ENCODE data around the gene DPYD.

DNA sequence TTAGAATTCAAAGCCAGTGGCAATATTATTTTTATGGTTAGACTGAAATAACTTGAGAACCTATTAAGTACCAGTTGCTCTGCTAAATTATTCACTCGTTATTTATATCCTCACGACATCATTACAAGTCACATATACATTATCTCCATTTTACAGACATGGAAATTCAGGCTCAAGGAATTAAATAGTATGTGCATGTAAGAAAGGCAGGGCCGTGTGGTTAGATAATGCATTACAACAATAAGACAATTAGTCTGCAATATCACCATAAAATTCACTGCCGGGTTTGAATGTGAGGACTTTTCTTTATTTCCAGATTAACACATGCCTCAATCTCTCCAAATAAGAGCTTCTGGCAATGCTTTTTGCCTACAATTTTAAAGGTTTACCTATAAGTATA is 675.8 kb downstream of the DPYD start:
- TF ChIP-seq, protein P1, sequence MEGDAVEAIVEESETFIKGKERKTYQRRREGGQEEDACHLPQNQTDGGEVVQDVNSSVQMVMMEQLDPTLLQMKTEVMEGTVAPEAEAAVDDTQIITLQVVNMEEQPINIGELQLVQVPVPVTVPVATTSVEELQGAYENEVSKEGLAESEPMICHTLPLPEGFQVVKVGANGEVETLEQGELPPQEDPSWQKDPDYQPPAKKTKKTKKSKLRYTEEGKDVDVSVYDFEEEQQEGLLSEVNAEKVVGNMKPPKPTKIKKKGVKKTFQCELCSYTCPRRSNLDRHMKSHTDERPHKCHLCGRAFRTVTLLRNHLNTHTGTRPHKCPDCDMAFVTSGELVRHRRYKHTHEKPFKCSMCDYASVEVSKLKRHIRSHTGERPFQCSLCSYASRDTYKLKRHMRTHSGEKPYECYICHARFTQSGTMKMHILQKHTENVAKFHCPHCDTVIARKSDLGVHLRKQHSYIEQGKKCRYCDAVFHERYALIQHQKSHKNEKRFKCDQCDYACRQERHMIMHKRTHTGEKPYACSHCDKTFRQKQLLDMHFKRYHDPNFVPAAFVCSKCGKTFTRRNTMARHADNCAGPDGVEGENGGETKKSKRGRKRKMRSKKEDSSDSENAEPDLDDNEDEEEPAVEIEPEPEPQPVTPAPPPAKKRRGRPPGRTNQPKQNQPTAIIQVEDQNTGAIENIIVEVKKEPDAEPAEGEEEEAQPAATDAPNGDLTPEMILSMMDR (conservative IDR thresholded peaks at IDR 0.05; ENCODE audit: low read length) = 0 out of 2 replicates have a peak, but pooled peaks have one; percentile 16
- no peak for TF ChIP-seq EZH2phosphoT487 (IDR thresholded peaks at IDR 0.05; ENCODE audit: borderline replicate concordance)

All from Loucy (cell line).